Adrenal gland (tissue), 5 donors: ENCODE results near the gene PTPRC.

Source experiments
- POLR2A ChIP-seq, 2 donors: fragments of 450-650 bp; IDR thresholded peaks; one replicate each; pipeline ENCODE4 v1.6.1; 2017; ENCODE audit warnings: antibody characterized with exemption in 2 of 2, mild to moderate bottlenecking in 2 of 2, moderate library complexity in 1 of 2
- TF ChIP-seq, protein P1 (sequence below), 6 experiments: fragments of 450-650 bp in 4 of 6; fragments of 200-600 bp in 2 of 6; sonication (generic) in 1 of 6; IDR thresholded peaks; 1 replicate in 5 of 6; 2 replicates in 1 of 6; pipeline versions ENCODE4 v1.5.1 to v1.8.0; 2016 to 2021; ENCODE audit warnings: antibody characterized with exemption in 6 of 6, mild to moderate bottlenecking in 2 of 6, moderate library complexity in 1 of 6
- donor health status: DM: no; HTN: no; CAD: no.

DNA sequence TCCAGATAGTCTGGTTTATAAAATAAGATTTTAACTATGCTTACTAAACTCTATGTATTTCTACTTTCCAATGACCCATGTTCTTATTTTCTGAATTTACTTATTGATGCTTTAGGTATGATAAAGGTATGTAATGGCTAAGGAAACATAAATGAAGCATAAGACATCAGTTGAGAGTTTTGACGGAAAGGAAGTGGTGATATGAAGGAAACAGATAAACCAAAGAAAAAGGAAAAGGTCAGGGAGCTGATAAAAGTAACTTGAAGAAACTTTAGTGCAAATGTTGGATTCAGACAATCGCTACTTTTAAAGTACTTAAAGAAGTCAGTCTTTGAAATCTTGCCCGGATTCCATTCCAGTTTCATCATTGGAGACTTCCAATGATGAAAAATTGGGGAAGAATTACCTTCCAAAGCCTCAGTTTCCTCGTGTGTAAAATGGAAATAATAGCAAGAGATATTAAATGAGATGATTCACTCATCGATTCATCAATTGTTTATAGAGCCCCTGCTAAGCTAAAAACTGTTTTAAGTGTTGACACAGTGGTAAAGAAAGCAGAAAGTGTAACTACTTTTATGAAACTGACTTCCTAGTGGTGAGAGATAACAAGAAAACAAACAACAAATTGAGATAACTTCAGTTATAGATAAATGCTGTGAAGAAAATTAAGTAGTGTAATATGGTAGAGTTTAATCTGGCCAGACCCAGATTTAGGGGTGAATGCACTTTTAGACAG is 10.6 kb downstream of the PTPRC start:
- TF ChIP-seq, protein P1, sequence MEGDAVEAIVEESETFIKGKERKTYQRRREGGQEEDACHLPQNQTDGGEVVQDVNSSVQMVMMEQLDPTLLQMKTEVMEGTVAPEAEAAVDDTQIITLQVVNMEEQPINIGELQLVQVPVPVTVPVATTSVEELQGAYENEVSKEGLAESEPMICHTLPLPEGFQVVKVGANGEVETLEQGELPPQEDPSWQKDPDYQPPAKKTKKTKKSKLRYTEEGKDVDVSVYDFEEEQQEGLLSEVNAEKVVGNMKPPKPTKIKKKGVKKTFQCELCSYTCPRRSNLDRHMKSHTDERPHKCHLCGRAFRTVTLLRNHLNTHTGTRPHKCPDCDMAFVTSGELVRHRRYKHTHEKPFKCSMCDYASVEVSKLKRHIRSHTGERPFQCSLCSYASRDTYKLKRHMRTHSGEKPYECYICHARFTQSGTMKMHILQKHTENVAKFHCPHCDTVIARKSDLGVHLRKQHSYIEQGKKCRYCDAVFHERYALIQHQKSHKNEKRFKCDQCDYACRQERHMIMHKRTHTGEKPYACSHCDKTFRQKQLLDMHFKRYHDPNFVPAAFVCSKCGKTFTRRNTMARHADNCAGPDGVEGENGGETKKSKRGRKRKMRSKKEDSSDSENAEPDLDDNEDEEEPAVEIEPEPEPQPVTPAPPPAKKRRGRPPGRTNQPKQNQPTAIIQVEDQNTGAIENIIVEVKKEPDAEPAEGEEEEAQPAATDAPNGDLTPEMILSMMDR (IDR thresholded peaks at IDR 0.05), result no peak
- TF ChIP-seq POLR2A (IDR thresholded peaks at IDR 0.05), result no peak
